ENCODE results near the gene MLIP. TPM values are rescaled to one million over a fixed set of nuclear protein-coding genes. Genes with fewer than 3 reads are reported as not detected.

Gene MLIP
- total and polyA plus RNA-seq, 4 donors: 2.0 to 6.0 (median 3.2) TPM

DNA sequence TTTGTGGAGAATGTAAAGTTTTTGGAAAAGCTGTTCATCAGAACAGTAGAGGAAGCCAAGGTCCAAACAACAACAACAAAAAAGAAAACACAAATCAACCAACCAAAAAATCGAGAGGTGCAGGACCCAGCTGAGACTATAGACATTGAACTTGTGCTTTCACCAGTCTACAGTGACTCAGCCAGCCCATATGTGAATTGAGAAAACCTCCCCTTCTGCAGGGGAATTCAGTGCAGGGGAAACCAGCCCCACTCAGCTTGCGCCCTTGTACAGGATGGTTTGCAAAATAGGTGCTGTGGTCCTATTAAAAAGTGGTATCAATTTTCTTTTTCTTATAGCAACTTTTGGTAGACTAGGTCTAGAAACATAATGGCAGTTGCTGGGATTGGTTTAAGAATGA, 21.3 kb downstream of the MLIP start:
- no peak overlapping the region for H3K9ac ChIP-seq (ENCODE audit: low read depth in 1 of 2, low read length in 2 of 2)
- WGBS: 88% methylated on average over 2 of the region's 2 CpGs

More for the DNA sequence above, 21.3 kb downstream of the MLIP start:
- H3K4me1 ChIP-seq (ENCODE audit: control insufficient read depth in 4 of 4, insufficient read depth in 4 of 4, low read length in 3 of 4): peaks cover 4 to 20% (median 9%) of the 10 kb centered on the region in 4 donors
- no peaks in the 10 kb centered on the region for H3K27me3 ChIP-seq (ENCODE audit: control insufficient read depth in 4 of 4, insufficient read depth in 4 of 4, low read length in 3 of 4)
- no peak for TF ChIP-seq CTCF (IDR thresholded peaks at IDR 0.05; ENCODE audit: low read depth, low read length, missing input control)
- TF ChIP-seq HNF4A (conservative IDR thresholded peaks at IDR 0.05): no peak
- TF ChIP-seq GABPA (IDR thresholded peaks at IDR 0.05 in 1 of 2, conservative IDR thresholded peaks at IDR 0.05 in 1 of 2): no peak
- no peak for TF ChIP-seq EGR1 (IDR thresholded peaks at IDR 0.05; ENCODE audit: low read depth in 2 of 2)
- TF ChIP-seq FOXA1 (IDR thresholded peaks at IDR 0.05): no peak
- TF ChIP-seq HNF4G (IDR thresholded peaks at IDR 0.05): no peak
- TF ChIP-seq NR2F2 (IDR thresholded peaks at IDR 0.05): no peak
- TF ChIP-seq SP1 (IDR thresholded peaks at IDR 0.05): no peak
- TF ChIP-seq YY1 (IDR thresholded peaks at IDR 0.05): no peak
- no peak for TF ChIP-seq JUND (IDR thresholded peaks at IDR 0.05)
- TF ChIP-seq, protein P1, sequence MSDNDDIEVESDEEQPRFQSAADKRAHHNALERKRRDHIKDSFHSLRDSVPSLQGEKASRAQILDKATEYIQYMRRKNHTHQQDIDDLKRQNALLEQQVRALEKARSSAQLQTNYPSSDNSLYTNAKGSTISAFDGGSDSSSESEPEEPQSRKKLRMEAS (IDR thresholded peaks at IDR 0.05): no peak
- TF ChIP-seq TAF1 (conservative IDR thresholded peaks at IDR 0.05): no peak
- TF ChIP-seq, protein P2, sequence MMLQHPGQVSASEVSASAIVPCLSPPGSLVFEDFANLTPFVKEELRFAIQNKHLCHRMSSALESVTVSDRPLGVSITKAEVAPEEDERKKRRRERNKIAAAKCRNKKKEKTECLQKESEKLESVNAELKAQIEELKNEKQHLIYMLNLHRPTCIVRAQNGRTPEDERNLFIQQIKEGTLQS (IDR thresholded peaks at IDR 0.05): no peak
- no peak for TF ChIP-seq RXRA (IDR thresholded peaks at IDR 0.05)
- TF ChIP-seq, protein P3, sequence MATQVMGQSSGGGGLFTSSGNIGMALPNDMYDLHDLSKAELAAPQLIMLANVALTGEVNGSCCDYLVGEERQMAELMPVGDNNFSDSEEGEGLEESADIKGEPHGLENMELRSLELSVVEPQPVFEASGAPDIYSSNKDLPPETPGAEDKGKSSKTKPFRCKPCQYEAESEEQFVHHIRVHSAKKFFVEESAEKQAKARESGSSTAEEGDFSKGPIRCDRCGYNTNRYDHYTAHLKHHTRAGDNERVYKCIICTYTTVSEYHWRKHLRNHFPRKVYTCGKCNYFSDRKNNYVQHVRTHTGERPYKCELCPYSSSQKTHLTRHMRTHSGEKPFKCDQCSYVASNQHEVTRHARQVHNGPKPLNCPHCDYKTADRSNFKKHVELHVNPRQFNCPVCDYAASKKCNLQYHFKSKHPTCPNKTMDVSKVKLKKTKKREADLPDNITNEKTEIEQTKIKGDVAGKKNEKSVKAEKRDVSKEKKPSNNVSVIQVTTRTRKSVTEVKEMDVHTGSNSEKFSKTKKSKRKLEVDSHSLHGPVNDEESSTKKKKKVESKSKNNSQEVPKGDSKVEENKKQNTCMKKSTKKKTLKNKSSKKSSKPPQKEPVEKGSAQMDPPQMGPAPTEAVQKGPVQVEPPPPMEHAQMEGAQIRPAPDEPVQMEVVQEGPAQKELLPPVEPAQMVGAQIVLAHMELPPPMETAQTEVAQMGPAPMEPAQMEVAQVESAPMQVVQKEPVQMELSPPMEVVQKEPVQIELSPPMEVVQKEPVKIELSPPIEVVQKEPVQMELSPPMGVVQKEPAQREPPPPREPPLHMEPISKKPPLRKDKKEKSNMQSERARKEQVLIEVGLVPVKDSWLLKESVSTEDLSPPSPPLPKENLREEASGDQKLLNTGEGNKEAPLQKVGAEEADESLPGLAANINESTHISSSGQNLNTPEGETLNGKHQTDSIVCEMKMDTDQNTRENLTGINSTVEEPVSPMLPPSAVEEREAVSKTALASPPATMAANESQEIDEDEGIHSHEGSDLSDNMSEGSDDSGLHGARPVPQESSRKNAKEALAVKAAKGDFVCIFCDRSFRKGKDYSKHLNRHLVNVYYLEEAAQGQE (IDR thresholded peaks at IDR 0.05): no peak
- no peak for TF ChIP-seq RAD21 (IDR thresholded peaks at IDR 0.05)
- TF ChIP-seq FOXA2 (IDR thresholded peaks at IDR 0.05): no peak
- TF ChIP-seq ZBTB33 (IDR thresholded peaks at IDR 0.05): no peak
- H3K9me3 ChIP-seq (ENCODE audit: control insufficient read depth in 4 of 4, low read length in 3 of 4): no peaks in the 10 kb centered on the region
- DNase-seq (ENCODE audit: low spot score): no peak
- no peaks in the 10 kb centered on the region for H3K36me3 ChIP-seq (ENCODE audit: control insufficient read depth in 4 of 4, insufficient read depth in 3 of 4, low read depth in 1 of 4, low read length in 3 of 4)
- no peak overlapping the region for H3K27ac ChIP-seq (ENCODE audit: low read depth in 1 of 2, low read length in 2 of 2)
- no peak overlapping the region for H3K4me3 ChIP-seq (ENCODE audit: low read depth in 1 of 3, low read length in 3 of 3)
